ENCODE measurements around the gene MAD1L1. TPM values are rescaled to one million over a fixed set of nuclear protein-coding genes. Genes with fewer than 3 reads are reported as not detected.
A peak's percentile ranks its signal among the peaks of the same experiment; 100 is the strongest.

The MAD1L1 gene
- total and polyA plus RNA-seq, 10 donors = 47.3 to 118 (median 68.2) TPM

- DNase-seq = no peak
- intact Hi-C loops (cut with DNase I; ENCODE audit: low total_unique reads) = no loop called here
- 94 to 97% (median 96%) methylated on average over 18 of the region's 18 CpGs for WGBS, 5 donors
- peaks cover 13 to 47% (median 38%) of the 10 kb centered on the region in 6 donors for H3K4me1 ChIP-seq
- no peaks in the 10 kb centered on the region for H3K9me3 ChIP-seq
- TF ChIP-seq, protein P1, sequence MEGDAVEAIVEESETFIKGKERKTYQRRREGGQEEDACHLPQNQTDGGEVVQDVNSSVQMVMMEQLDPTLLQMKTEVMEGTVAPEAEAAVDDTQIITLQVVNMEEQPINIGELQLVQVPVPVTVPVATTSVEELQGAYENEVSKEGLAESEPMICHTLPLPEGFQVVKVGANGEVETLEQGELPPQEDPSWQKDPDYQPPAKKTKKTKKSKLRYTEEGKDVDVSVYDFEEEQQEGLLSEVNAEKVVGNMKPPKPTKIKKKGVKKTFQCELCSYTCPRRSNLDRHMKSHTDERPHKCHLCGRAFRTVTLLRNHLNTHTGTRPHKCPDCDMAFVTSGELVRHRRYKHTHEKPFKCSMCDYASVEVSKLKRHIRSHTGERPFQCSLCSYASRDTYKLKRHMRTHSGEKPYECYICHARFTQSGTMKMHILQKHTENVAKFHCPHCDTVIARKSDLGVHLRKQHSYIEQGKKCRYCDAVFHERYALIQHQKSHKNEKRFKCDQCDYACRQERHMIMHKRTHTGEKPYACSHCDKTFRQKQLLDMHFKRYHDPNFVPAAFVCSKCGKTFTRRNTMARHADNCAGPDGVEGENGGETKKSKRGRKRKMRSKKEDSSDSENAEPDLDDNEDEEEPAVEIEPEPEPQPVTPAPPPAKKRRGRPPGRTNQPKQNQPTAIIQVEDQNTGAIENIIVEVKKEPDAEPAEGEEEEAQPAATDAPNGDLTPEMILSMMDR (IDR thresholded peaks at IDR 0.05 in 8 of 11, conservative IDR thresholded peaks at IDR 0.05 in 3 of 11) = no peak
- TF ChIP-seq POLR2A (IDR thresholded peaks at IDR 0.05) (no peak), POLR2AphosphoS5 (IDR thresholded peaks at IDR 0.05) (no peak)
- H3K27me3 ChIP-seq (replicated peaks in 1 of 7) = no peaks in the 10 kb centered on the region
- no peak overlapping the region for H3K4me3 ChIP-seq
- peak overlapping the region in 6 of 8 donors; percentile 82 to 89 (median 87) for H3K27ac ChIP-seq
- H3K36me3 ChIP-seq = peaks cover 0 to 32% (median 11%) of the 10 kb centered on the region in 6 donors
Observed at GRCh38 chr7:2017481-2017891, 215.3 kb downstream of the MAD1L1 start.

GRCh38 chr7:2016761-2017480 lies 215.8 kb downstream of the MAD1L1 start:
- intact Hi-C loops (cut with DNase I; ENCODE audit: low total_unique reads) = no loop called here
- Histone ChIP-seq H3K27ac (peak overlapping the region in 2 of 8 donors; percentile 88 to 89), H3K27me3 (replicated peaks in 1 of 7) (no peaks in the 10 kb centered on the region), H3K9me3 (no peaks in the 10 kb centered on the region), H3K36me3 (peaks cover 0 to 37% (median 12%) of the 10 kb centered on the region in 6 donors), H3K4me3 (no peak overlapping the region), H3K4me1 (peaks cover 13 to 47% (median 38%) of the 10 kb centered on the region in 6 donors)
- TF ChIP-seq POLR2AphosphoS5 (IDR thresholded peaks at IDR 0.05) (no peak), POLR2A (IDR thresholded peaks at IDR 0.05) (no peak)
- TF ChIP-seq, protein P1 (IDR thresholded peaks at IDR 0.05 in 8 of 11, conservative IDR thresholded peaks at IDR 0.05 in 3 of 11) = no peak
- WGBS, 5 donors = 90 to 94% (median 92%) methylated on average over 29 of the region's 29 CpGs
- DNase-seq = peak; percentile 66

DNA sequence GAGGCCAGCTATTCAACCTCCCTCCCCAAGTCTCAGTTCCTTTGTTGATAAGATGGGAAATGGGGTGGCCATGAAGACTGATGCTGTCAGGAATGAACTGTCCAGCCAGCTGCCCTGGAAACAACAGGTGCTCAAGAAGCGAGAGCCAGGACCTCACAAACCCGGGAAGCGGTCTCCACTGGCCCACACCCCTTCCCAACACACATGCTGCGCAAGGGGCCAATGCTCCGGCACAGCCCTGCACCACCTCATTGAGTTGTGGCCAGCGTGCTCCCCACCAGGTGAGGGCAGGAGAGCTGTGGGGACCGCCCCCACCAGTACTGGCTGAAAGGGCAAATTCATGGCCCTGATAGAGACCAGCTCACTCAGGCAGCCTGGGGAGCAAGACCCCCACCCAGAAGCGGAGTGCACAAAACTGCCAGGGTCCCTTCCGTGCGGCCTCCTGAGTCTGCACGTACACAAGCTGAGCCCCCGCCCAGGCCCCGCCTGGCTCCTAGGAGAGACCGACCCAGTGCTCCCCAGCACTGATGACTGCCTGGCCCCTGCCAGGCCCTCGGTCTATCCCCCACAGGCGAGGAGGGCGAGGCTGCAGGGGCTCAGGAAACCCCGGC lies 216.6 kb downstream of the MAD1L1 start:
- Histone ChIP-seq H3K9me3 (no peaks in the 10 kb centered on the region), H3K27me3 (replicated peaks in 1 of 7) (no peaks in the 10 kb centered on the region), H3K4me3 (no peak overlapping the region), H3K36me3 (peaks cover 0 to 45% (median 12%) of the 10 kb centered on the region in 6 donors), H3K27ac (no peak overlapping the region), H3K4me1 (peaks cover 13 to 39% (median 36%) of the 10 kb centered on the region in 6 donors)
- 93 to 98% (median 95%) methylated on average over 13 to 18 of the region's 18 CpGs for WGBS, 5 donors
- intact Hi-C loops (cut with DNase I; ENCODE audit: low total_unique reads) = no loop called here
- DNase-seq = peak; percentile 72
- TF ChIP-seq POLR2AphosphoS5 (IDR thresholded peaks at IDR 0.05) (no peak), POLR2A (IDR thresholded peaks at IDR 0.05) (no peak)

DNA sequence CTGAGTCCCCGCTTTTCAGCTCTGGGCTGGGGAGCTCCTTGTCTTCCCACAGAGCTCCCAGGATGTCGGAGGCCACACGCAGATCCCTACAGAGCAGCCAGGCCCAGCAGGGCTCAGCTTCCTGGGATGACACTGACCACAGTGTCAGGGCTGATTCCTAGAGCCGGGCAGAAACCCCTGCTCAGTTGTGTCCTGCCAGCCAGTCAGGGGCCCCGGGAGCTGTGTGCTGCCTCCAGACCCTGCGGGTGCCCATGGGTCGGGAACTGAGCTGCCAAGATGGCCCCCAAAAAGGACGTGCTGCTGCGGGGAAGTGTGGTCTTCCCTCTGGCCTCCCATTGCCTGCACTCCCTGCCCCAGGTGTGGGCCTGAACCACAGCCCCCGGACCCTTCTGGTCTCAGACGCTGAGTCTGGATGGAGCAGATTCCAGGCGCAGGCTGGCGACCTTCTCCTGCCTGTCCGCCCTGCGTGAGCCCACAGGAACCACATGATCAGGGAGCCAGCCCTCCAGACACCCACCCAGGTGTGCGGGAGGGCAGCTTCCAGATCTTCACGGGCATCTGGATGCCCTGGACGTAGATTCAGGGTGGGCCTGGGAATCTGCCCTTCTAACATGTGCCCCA lies 217.4 kb downstream of the MAD1L1 start:
- 77 to 97% (median 93%) methylated on average over 5 to 18 of the region's 18 CpGs for WGBS, 5 donors
- intact Hi-C loops (cut with DNase I; ENCODE audit: low total_unique reads) = no loop called here
- peak; percentile 69 for DNase-seq
- Histone ChIP-seq H3K27me3 (replicated peaks in 1 of 7) (no peaks in the 10 kb centered on the region), H3K4me1 (peaks cover 12 to 38% (median 30%) of the 10 kb centered on the region in 6 donors), H3K9me3 (no peaks in the 10 kb centered on the region), H3K4me3 (no peak overlapping the region), H3K36me3 (peaks cover 0 to 46% (median 12%) of the 10 kb centered on the region in 6 donors), H3K27ac (no peak overlapping the region)
- TF ChIP-seq POLR2A (IDR thresholded peaks at IDR 0.05) (no peak), POLR2AphosphoS5 (IDR thresholded peaks at IDR 0.05) (no peak)
